Transverse colon (tissue), 3 donors: ENCODE data around the gene MACF1.

Source experiments
- POLR2A ChIP-seq: fragments of 450-650 bp; IDR thresholded peaks from one replicate; pipeline ENCODE4 v1.6.1; 2016; ENCODE audit warnings: antibody characterized with exemption, mild to moderate bottlenecking, moderate library complexity
- TF ChIP-seq, protein P1 (sequence below), 5 experiments: fragments of 200-600 bp in 3 of 5; fragments of 450-650 bp in 2 of 5; sonication (generic) in 3 of 5; IDR thresholded peaks; 1 replicate in 2 of 5; 2 replicates in 3 of 5; pipeline ENCODE4 v1.5.1; 2016 to 2017; ENCODE audit warnings: antibody characterized with exemption in 5 of 5, inconsistent platforms in 3 of 5, mild to moderate bottlenecking in 2 of 5, moderate library complexity in 1 of 5

- TF ChIP-seq, protein P1, sequence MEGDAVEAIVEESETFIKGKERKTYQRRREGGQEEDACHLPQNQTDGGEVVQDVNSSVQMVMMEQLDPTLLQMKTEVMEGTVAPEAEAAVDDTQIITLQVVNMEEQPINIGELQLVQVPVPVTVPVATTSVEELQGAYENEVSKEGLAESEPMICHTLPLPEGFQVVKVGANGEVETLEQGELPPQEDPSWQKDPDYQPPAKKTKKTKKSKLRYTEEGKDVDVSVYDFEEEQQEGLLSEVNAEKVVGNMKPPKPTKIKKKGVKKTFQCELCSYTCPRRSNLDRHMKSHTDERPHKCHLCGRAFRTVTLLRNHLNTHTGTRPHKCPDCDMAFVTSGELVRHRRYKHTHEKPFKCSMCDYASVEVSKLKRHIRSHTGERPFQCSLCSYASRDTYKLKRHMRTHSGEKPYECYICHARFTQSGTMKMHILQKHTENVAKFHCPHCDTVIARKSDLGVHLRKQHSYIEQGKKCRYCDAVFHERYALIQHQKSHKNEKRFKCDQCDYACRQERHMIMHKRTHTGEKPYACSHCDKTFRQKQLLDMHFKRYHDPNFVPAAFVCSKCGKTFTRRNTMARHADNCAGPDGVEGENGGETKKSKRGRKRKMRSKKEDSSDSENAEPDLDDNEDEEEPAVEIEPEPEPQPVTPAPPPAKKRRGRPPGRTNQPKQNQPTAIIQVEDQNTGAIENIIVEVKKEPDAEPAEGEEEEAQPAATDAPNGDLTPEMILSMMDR (IDR thresholded peaks at IDR 0.05): no peak
- no peak for TF ChIP-seq POLR2A
Observed at GRCh38 chr1:39224295-39224829, 19.9 kb downstream of the MACF1 start.
